Neural cell (in vitro differentiated cells): ENCODE data around the gene HTR2B. TPM values are rescaled to one million over a fixed set of nuclear protein-coding genes. Genes with fewer than 3 reads are reported as not detected.

Experiments
- H2AFZ ChIP-seq: fragments of 200-600, 300-800 bp; sonication (generic), shearing (Covaris generic); 2 replicates; pipeline ENCODE4 v1.6.0; 2014; ENCODE audit warnings: low read depth, mild to moderate bottlenecking, antibody characterized with exemption, low read length, moderate library complexity
- H3F3A ChIP-seq: fragments of 200-600 bp; shearing (Covaris generic); 2 replicates; pipeline ENCODE4 v1.6.1; 2016; ENCODE audit warnings: mild to moderate bottlenecking, moderate library complexity, mixed read lengths, antibody characterized with exemption, low read length; ENCODE audit not compliant: insufficient read depth, poor library complexity, severe bottlenecking
- H3K27ac ChIP-seq: fragments of 200-600, 300-800 bp; sonication (generic), shearing (Covaris generic); 2 replicates; pipeline ENCODE4 v1.5.1; 2014; ENCODE audit warnings: mild to moderate bottlenecking, low read length, moderate library complexity
- H3K27me3 ChIP-seq: fragments of 300-800, 200-600 bp; sonication (generic), shearing (Covaris generic); 2 replicates; pipeline ENCODE4 v1.6.0; 2014; ENCODE audit warnings: mild to moderate bottlenecking, low read depth, low read length, moderate library complexity; ENCODE audit not compliant: insufficient read depth
- H3K36me3 ChIP-seq: fragments of 300-800, 200-600 bp; sonication (generic), shearing (Covaris generic); 2 replicates; pipeline ENCODE4 v1.5.1; 2014; ENCODE audit warnings: mild to moderate bottlenecking, antibody characterized with exemption, low read length, moderate library complexity; ENCODE audit not compliant: insufficient read depth
- H3K4me2 ChIP-seq: fragments of 300-800, 200-600 bp; sonication (generic), shearing (Covaris generic); 2 replicates; pipeline ENCODE4 v1.6.0; 2014; ENCODE audit warnings: mild to moderate bottlenecking, low read length
- H3K4me3 ChIP-seq: fragments of 300-800, 200-600 bp; sonication (generic), shearing (Covaris generic); 2 replicates; pipeline ENCODE4 v1.5.1; 2014; ENCODE audit warnings: mild to moderate bottlenecking, low read length, moderate library complexity
- H3K79me2 ChIP-seq: fragments of 200-600 bp; shearing (Covaris generic); replicated peaks from 2 replicates; pipeline ENCODE4 v1.6.0; 2014; ENCODE audit warnings: mild to moderate bottlenecking, low read length, moderate library complexity; ENCODE audit not compliant: insufficient read depth
- H3K9ac ChIP-seq: fragments of 300-800, 200-600 bp; sonication (generic), shearing (Covaris generic); 2 replicates; pipeline ENCODE4 v1.6.1; 2016; ENCODE audit warnings: mild to moderate bottlenecking, low read length, mixed read lengths
- H3K9me2 ChIP-seq: fragments of 200-600 bp; shearing (Covaris generic); 2 replicates; pipeline ENCODE4 v1.6.1; 2016; ENCODE audit warnings: mild to moderate bottlenecking, low read length, mixed read lengths; ENCODE audit not compliant: insufficient read depth
- H3K9me3 ChIP-seq: fragments of 200-600, 300-800 bp; sonication (generic), shearing (Covaris generic); 2 replicates; pipeline ENCODE4 v1.6.1; 2016; ENCODE audit warnings: mild to moderate bottlenecking, mixed run types, low read length, moderate library complexity, mixed read lengths
- H4K20me1 ChIP-seq: fragments of 200-600 bp; shearing (Covaris generic); 2 replicates; pipeline ENCODE4 v1.6.1; 2016; ENCODE audit warnings: mild to moderate bottlenecking, mixed run types; ENCODE audit not compliant: insufficient read depth
- EP300 ChIP-seq: fragments of 450-650 bp; conservative IDR thresholded peaks from 2 replicates; pipeline ENCODE4 v1.6.1; 2014; ENCODE audit warnings: antibody characterized with exemption, mild to moderate bottlenecking, moderate library complexity; ENCODE audit not compliant: poor library complexity, severe bottlenecking
- EZH2 ChIP-seq: fragments of 200-600, 300-800 bp; shearing (Covaris generic), sonication (generic); IDR thresholded peaks from 2 replicates; pipeline ENCODE4 v1.6.1; 2014; ENCODE audit warnings: antibody characterized with exemption, low read length, borderline replicate concordance, mild to moderate bottlenecking; ENCODE audit not compliant: insufficient read depth, poor library complexity, severe bottlenecking
- MXI1 ChIP-seq: fragments of 450-650 bp; conservative IDR thresholded peaks from 2 replicates; pipeline ENCODE4 v1.6.1; 2014; ENCODE audit warnings: antibody characterized with exemption, mild to moderate bottlenecking; ENCODE audit not compliant: poor library complexity, severe bottlenecking
- POLR2AphosphoS5 ChIP-seq: IDR thresholded peaks from 2 replicates; pipeline ENCODE4 v1.6.1; 2012
- RAD21 ChIP-seq: fragments of 450-650 bp; conservative IDR thresholded peaks from 2 replicates; pipeline ENCODE4 v1.6.1; 2014; ENCODE audit warnings: antibody characterized with exemption, mild to moderate bottlenecking, moderate library complexity
- SMC3 ChIP-seq: fragments of 450-650 bp; conservative IDR thresholded peaks from 2 replicates; pipeline ENCODE4 v1.6.1; 2014; ENCODE audit warnings: antibody characterized with exemption, mild to moderate bottlenecking, moderate library complexity; ENCODE audit not compliant: poor library complexity
- TAF1 ChIP-seq: IDR thresholded peaks from 2 replicates; pipeline ENCODE4 v1.6.1; 2012; ENCODE audit warnings: low read depth
- polyA plus RNA-seq: library from polyadenylated mRNA; depleted of rRNA; stranded (reverse); fragments of >200 nt; gene quantifications from 2 replicates; pipeline ENCODE4 v1.2.3, GENCODE V29; 2014
- TF ChIP-seq, protein P1 (sequence below): IDR thresholded peaks from 2 replicates; pipeline ENCODE4 v1.6.1; 2012; ENCODE audit warnings: borderline replicate concordance
- TF ChIP-seq, protein P2 (sequence below): fragments of 450-650 bp; IDR thresholded peaks from 2 replicates; pipeline ENCODE4 v1.5.1; 2014; ENCODE audit warnings: antibody characterized with exemption, mild to moderate bottlenecking, moderate library complexity; ENCODE audit not compliant: poor library complexity, severe bottlenecking

Gene HTR2B
- polyA plus RNA-seq, 1 donor from 2014 or later, result not detected

DNA sequence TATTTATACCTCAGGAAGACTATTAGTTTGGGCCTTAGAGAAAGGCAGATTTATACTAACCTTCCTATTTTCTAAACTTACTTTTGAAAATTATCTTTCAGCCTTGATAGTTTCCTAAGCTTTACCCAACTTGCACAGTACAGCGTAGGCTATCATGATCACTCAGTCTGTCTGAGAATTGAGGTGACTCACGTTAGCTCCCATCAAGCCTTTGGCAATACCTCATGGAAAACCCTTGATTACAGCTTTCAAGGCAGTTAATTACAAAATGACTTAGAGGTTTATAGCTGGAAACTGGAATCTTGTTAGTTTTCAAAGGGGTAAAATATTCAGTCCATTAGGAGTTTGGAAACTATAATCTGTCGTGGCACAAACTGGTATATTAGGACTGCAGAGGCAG lies 47.2 kb upstream of the HTR2B start:
- no peak overlapping the region for H3K4me2 ChIP-seq
- no peaks in the 10 kb centered on the region for H3K79me2 ChIP-seq
- no peaks in the 10 kb centered on the region for H3K9me3 ChIP-seq
- H3F3A ChIP-seq, result no peaks in the 10 kb centered on the region
- H4K20me1 ChIP-seq, result no peaks in the 10 kb centered on the region
- TF ChIP-seq TAF1, result no peak
- TF ChIP-seq, protein P1, sequence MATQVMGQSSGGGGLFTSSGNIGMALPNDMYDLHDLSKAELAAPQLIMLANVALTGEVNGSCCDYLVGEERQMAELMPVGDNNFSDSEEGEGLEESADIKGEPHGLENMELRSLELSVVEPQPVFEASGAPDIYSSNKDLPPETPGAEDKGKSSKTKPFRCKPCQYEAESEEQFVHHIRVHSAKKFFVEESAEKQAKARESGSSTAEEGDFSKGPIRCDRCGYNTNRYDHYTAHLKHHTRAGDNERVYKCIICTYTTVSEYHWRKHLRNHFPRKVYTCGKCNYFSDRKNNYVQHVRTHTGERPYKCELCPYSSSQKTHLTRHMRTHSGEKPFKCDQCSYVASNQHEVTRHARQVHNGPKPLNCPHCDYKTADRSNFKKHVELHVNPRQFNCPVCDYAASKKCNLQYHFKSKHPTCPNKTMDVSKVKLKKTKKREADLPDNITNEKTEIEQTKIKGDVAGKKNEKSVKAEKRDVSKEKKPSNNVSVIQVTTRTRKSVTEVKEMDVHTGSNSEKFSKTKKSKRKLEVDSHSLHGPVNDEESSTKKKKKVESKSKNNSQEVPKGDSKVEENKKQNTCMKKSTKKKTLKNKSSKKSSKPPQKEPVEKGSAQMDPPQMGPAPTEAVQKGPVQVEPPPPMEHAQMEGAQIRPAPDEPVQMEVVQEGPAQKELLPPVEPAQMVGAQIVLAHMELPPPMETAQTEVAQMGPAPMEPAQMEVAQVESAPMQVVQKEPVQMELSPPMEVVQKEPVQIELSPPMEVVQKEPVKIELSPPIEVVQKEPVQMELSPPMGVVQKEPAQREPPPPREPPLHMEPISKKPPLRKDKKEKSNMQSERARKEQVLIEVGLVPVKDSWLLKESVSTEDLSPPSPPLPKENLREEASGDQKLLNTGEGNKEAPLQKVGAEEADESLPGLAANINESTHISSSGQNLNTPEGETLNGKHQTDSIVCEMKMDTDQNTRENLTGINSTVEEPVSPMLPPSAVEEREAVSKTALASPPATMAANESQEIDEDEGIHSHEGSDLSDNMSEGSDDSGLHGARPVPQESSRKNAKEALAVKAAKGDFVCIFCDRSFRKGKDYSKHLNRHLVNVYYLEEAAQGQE, result no peak
- TF ChIP-seq, protein P2, sequence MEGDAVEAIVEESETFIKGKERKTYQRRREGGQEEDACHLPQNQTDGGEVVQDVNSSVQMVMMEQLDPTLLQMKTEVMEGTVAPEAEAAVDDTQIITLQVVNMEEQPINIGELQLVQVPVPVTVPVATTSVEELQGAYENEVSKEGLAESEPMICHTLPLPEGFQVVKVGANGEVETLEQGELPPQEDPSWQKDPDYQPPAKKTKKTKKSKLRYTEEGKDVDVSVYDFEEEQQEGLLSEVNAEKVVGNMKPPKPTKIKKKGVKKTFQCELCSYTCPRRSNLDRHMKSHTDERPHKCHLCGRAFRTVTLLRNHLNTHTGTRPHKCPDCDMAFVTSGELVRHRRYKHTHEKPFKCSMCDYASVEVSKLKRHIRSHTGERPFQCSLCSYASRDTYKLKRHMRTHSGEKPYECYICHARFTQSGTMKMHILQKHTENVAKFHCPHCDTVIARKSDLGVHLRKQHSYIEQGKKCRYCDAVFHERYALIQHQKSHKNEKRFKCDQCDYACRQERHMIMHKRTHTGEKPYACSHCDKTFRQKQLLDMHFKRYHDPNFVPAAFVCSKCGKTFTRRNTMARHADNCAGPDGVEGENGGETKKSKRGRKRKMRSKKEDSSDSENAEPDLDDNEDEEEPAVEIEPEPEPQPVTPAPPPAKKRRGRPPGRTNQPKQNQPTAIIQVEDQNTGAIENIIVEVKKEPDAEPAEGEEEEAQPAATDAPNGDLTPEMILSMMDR, result no peak
- no peak for TF ChIP-seq RAD21
- TF ChIP-seq EZH2, result no peak
- no peak for TF ChIP-seq POLR2AphosphoS5
- no peak for TF ChIP-seq MXI1
- no peak for TF ChIP-seq SMC3
- no peak for TF ChIP-seq EP300
- H3K27ac ChIP-seq, result no peak overlapping the region
- H3K9ac ChIP-seq, result no peak overlapping the region
- no peaks in the 10 kb centered on the region for H3K36me3 ChIP-seq
- no peak overlapping the region for H3K4me3 ChIP-seq
- H3K27me3 ChIP-seq, result no peaks in the 10 kb centered on the region
- H3K9me2 ChIP-seq, result no peaks in the 10 kb centered on the region
- no peak overlapping the region for H2AFZ ChIP-seq

DNA sequence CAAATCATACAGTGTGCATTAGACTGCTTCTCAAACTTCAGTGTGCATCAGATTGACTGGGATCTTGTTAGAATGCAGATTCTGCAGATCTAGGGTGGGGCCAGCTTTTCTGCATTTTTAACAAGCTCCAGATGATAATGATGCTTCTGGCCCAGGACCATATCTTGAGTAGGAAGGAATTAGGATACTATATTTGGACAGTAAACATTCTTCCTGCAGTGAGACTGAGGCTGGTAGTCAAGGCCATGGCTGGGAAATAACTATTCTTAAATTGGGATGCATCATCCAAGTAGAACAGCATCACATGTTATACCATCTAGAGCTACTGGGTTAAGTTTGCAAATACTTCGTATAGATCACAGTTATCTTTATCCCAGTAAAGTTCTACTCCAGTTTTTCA lies 45.2 kb upstream of the HTR2B start:
- Histone ChIP-seq H3K4me3 (no peak overlapping the region), H4K20me1 (no peaks in the 10 kb centered on the region), H3K27ac (no peak overlapping the region), H3F3A (no peaks in the 10 kb centered on the region), H3K9me2 (no peaks in the 10 kb centered on the region), H3K36me3 (no peaks in the 10 kb centered on the region), H3K9ac (no peak overlapping the region), H2AFZ (no peak overlapping the region), H3K9me3 (no peaks in the 10 kb centered on the region), H3K79me2 (no peaks in the 10 kb centered on the region), H3K27me3 (no peaks in the 10 kb centered on the region), H3K4me2 (no peak overlapping the region)
- TF ChIP-seq RAD21, result no peak
- no peak for TF ChIP-seq EP300
- TF ChIP-seq TAF1, result no peak
- no peak for TF ChIP-seq SMC3
- TF ChIP-seq MXI1, result no peak
- no peak for TF ChIP-seq POLR2AphosphoS5
- TF ChIP-seq, protein P1, result no peak
- TF ChIP-seq, protein P2, result no peak
